MM.1S (cell line): ENCODE data around the gene PRDM1.
A peak's percentile ranks its signal among the peaks of the same experiment; 100 is the strongest.

Experiments
- DNase-seq: peaks from one replicate; pipeline ENCODE4 v3.0.0-alpha.2; 2015
- H2AFZ ChIP-seq: fragments of 300-600 bp; sonication (generic); 2 replicates; pipeline ENCODE4 v1.6.0; 2016; ENCODE audit warnings: antibody characterized with exemption, low read length
- H3F3A ChIP-seq: fragments of 300-600 bp; sonication (generic); 2 replicates; pipeline ENCODE4 v1.6.1; 2016; ENCODE audit warnings: mild to moderate bottlenecking, antibody characterized with exemption, low read length, moderate library complexity, mixed read lengths; ENCODE audit not compliant: insufficient read depth
- H3K27ac ChIP-seq: fragments of 300-600 bp; sonication (generic); 2 replicates; pipeline ENCODE4 v1.5.1; 2016; ENCODE audit warnings: mild to moderate bottlenecking, low read length
- H3K27me3 ChIP-seq: fragments of 300-600 bp; sonication (generic); replicated peaks from 2 replicates; pipeline ENCODE4 v1.6.0; 2016; ENCODE audit warnings: low read length; ENCODE audit not compliant: insufficient read depth
- H3K36me3 ChIP-seq: fragments of 300-600 bp; sonication (generic); replicated peaks from 2 replicates; pipeline ENCODE4 v1.6.1; 2016; ENCODE audit warnings: mild to moderate bottlenecking, low read length, mixed read lengths; ENCODE audit not compliant: insufficient read depth
- H3K4me1 ChIP-seq: fragments of 300-600 bp; sonication (generic); 2 replicates; pipeline ENCODE4 v1.6.1; 2016; ENCODE audit warnings: low read length, mixed read lengths
- H3K4me2 ChIP-seq: fragments of 300-600 bp; sonication (generic); 2 replicates; pipeline ENCODE4 v1.6.0; 2016; ENCODE audit warnings: low read depth, low read length
- H3K4me3 ChIP-seq: fragments of 300-600 bp; sonication (generic); 2 replicates; pipeline ENCODE4 v1.5.1; 2016; ENCODE audit warnings: low read length, mixed read lengths
- H3K79me2 ChIP-seq: fragments of 300-600 bp; sonication (generic); 2 replicates; pipeline ENCODE4 v1.6.1; 2016; ENCODE audit warnings: mixed run types, low read length, mixed read lengths
- H3K9ac ChIP-seq: fragments of 300-600 bp; sonication (generic); 2 replicates; pipeline ENCODE4 v1.6.1; 2016; ENCODE audit warnings: low read length, mixed read lengths
- H3K9me2 ChIP-seq: fragments of 300-600 bp; sonication (generic); replicated peaks from 2 replicates; pipeline ENCODE4 v1.6.1; 2016; ENCODE audit warnings: mild to moderate bottlenecking, low read length, mixed read lengths; ENCODE audit not compliant: insufficient read depth
- H3K9me3 ChIP-seq: fragments of 300-600 bp; sonication (generic); replicated peaks from 2 replicates; pipeline ENCODE4 v1.6.1; 2016; ENCODE audit warnings: mild to moderate bottlenecking, low read length, mixed read lengths; ENCODE audit not compliant: insufficient read depth
- H4K20me1 ChIP-seq: fragments of 300-600 bp; sonication (generic); 2 replicates; pipeline ENCODE4 v1.6.1; 2016; ENCODE audit warnings: mild to moderate bottlenecking, low read length, moderate library complexity, mixed read lengths; ENCODE audit not compliant: insufficient read depth
- CTCF ChIP-seq: fragments of 300-600 bp; sonication (generic); IDR thresholded peaks from 2 replicates; pipeline ENCODE4 v1.5.1; 2016; ENCODE audit warnings: antibody characterized with exemption, low read length, mixed read lengths
- EZH2 ChIP-seq: fragments of 300-600 bp; sonication (generic); optimal IDR thresholded peaks from 2 replicates; pipeline ENCODE3; 2017; ENCODE audit warnings: low read depth, mild to moderate bottlenecking, antibody characterized with exemption, low read length, mixed read lengths
- EZH2phosphoT487 ChIP-seq: fragments of 300-600 bp; sonication (generic); IDR thresholded peaks from 2 replicates; pipeline ENCODE4 v1.6.1; 2018; ENCODE audit warnings: antibody characterized with exemption, low read length

The PRDM1 gene

GRCh38 chr6:106097411-106098231 lies 11.5 kb downstream of the PRDM1 start:
- H3K36me3 ChIP-seq = peaks cover 58% of the 10 kb centered on the region
- peak overlapping the region; percentile 95 for H3K4me2 ChIP-seq
- no peak for TF ChIP-seq EZH2
- TF ChIP-seq CTCF = no peak
- TF ChIP-seq EZH2phosphoT487 = no peak
- H2AFZ ChIP-seq = no peak overlapping the region
- peak overlapping the region; percentile 95 for H3K4me3 ChIP-seq
- H3K27me3 ChIP-seq = no peaks in the 10 kb centered on the region
- H4K20me1 ChIP-seq = no peaks in the 10 kb centered on the region
- no peaks in the 10 kb centered on the region for H3K9me3 ChIP-seq
- H3K9ac ChIP-seq = peak overlapping the region; percentile 98
- H3F3A ChIP-seq = peaks cover 97% of the 10 kb centered on the region
- peaks cover 29% of the 10 kb centered on the region for H3K4me1 ChIP-seq
- peak; percentile 83 for DNase-seq
- H3K9me2 ChIP-seq = no peaks in the 10 kb centered on the region
- H3K27ac ChIP-seq = peak overlapping the region; percentile 98
- H3K79me2 ChIP-seq = peaks cover 100% of the 10 kb centered on the region

DNA sequence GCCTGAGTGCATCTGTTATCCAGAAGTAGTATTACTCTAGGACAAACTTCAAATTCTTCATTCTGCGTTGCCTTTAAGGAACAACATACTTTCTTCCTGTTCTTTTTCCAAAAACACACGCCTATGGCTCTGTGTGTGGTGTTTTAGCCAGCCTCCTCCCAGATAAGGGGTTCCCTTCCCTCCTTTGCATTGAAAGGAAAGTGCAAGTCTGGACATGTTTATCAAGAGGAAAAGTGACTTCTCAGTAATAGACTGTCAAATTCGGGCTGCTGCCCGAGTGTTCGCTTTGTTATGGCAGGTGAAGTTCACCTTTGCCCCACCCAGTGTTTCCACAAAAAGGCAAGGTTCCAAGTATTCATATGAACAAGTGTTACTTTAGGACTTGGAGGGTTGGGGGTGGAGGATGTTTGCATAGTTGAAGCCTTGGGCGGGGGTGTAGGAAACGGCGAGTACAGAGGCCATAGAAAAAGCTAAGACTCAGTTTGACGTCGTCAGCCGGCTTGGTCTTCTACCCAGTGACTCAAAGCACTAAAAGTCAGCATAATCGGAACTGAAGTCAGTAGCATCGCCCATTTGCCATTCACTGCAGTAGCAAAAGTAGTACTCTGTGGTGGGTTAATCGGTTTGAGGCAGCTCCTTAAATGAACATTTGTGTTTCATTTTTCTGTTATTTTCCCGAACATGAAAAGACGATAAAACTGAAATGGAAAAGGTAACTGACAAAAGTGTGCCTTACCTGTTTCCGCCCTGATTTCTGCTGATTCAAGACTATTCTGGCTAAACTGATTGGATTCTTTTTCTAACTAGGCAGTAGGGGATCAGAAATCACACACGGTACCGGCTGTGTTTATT lies 12.5 kb downstream of the PRDM1 start:
- H3K27ac ChIP-seq = peak overlapping the region; percentile 98
- no peak overlapping the region for H2AFZ ChIP-seq
- no peaks in the 10 kb centered on the region for H3K9me3 ChIP-seq
- peaks cover 65% of the 10 kb centered on the region for H3K36me3 ChIP-seq
- peak overlapping the region; percentile 95 for H3K4me2 ChIP-seq
- H3F3A ChIP-seq = peaks cover 97% of the 10 kb centered on the region
- H3K9me2 ChIP-seq = no peaks in the 10 kb centered on the region
- H3K4me3 ChIP-seq = peak overlapping the region; percentile 95
- TF ChIP-seq EZH2phosphoT487 = no peak
- TF ChIP-seq CTCF = no peak
- no peak for TF ChIP-seq EZH2
- no peaks in the 10 kb centered on the region for H4K20me1 ChIP-seq
- DNase-seq = peak; percentile 71
- H3K27me3 ChIP-seq = no peaks in the 10 kb centered on the region
- peaks cover 39% of the 10 kb centered on the region for H3K4me1 ChIP-seq
- H3K79me2 ChIP-seq = peaks cover 100% of the 10 kb centered on the region
- H3K9ac ChIP-seq = peak overlapping the region; percentile 98

DNA sequence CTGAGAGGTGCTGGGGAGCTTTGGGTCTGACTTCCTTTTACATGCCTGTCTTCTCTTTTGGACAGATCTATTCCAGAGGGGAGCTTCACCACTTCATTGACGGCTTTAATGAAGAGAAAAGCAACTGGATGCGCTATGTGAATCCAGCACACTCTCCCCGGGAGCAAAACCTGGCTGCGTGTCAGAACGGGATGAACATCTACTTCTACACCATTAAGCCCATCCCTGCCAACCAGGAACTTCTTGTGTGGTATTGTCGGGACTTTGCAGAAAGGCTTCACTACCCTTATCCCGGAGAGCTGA lies 13.1 kb downstream of the PRDM1 start:
- peak overlapping the region; percentile 95 for H3K4me3 ChIP-seq
- peaks cover 43% of the 10 kb centered on the region for H3K4me1 ChIP-seq
- peak; percentile 10 for DNase-seq
- H3K9me2 ChIP-seq = no peaks in the 10 kb centered on the region
- H2AFZ ChIP-seq = no peak overlapping the region
- peaks cover 64% of the 10 kb centered on the region for H3K36me3 ChIP-seq
- peaks cover 97% of the 10 kb centered on the region for H3F3A ChIP-seq
- H3K9ac ChIP-seq = peak overlapping the region; percentile 98
- no peak for TF ChIP-seq CTCF
- TF ChIP-seq EZH2 = no peak
- no peak for TF ChIP-seq EZH2phosphoT487
- H3K9me3 ChIP-seq = no peaks in the 10 kb centered on the region
- peak overlapping the region; percentile 98 for H3K27ac ChIP-seq
- H4K20me1 ChIP-seq = no peaks in the 10 kb centered on the region
- peaks cover 100% of the 10 kb centered on the region for H3K79me2 ChIP-seq
- no peaks in the 10 kb centered on the region for H3K27me3 ChIP-seq
- peak overlapping the region; percentile 95 for H3K4me2 ChIP-seq
